SK-N-SH treated with all-trans-retinoic acid at 6 μM for 48 hours (cell line): ENCODE results near the gene H3-3A.

Experiments
- ATAC-seq: fragments of 200-7000 bp; cut with Tn5 transposase; 3 replicates; pipeline ENCODE4 v1.9.1; 2020; ENCODE audit warnings: mild to moderate bottlenecking, moderate library complexity
- ARNTL ChIP-seq: fragments of 450-650 bp; formaldehyde crosslinking; IDR thresholded peaks from 2 replicates; pipeline ENCODE4 v1.5.0; 2020; ENCODE audit warnings: low read depth, mild to moderate bottlenecking, moderate library complexity, borderline replicate concordance
- BACH2 ChIP-seq: fragments of 250-450 bp; sonication (Bioruptor Pico); IDR thresholded peaks from 2 replicates; pipeline ENCODE4 v1.9.0; 2021; ENCODE audit warnings: mild to moderate bottlenecking, borderline replicate concordance
- CREB5 ChIP-seq: fragments of 250-450 bp; sonication (Bioruptor Pico); IDR thresholded peaks from 2 replicates; pipeline ENCODE4 v1.5.1; 2020; ENCODE audit warnings: low read depth, mild to moderate bottlenecking, moderate library complexity
- CSRNP3 ChIP-seq: fragments of 250-450 bp; sonication (Bioruptor Pico); IDR thresholded peaks from 2 replicates; pipeline ENCODE4 v1.5.1; 2021; ENCODE audit warnings: mild to moderate bottlenecking, moderate library complexity
- ESRRG ChIP-seq: fragments of 250-450 bp; sonication (Bioruptor Pico); IDR thresholded peaks from 2 replicates; pipeline ENCODE4 v1.6.1; 2021; ENCODE audit warnings: mild to moderate bottlenecking
- GLIS3 ChIP-seq: fragments of 250-450 bp; sonication (Bioruptor Pico); IDR thresholded peaks from 2 replicates; pipeline ENCODE4 v1.5.0; 2020; ENCODE audit warnings: mild to moderate bottlenecking, moderate library complexity
- ISL1 ChIP-seq: fragments of 250-450 bp; sonication (Bioruptor Pico); IDR thresholded peaks from 2 replicates; pipeline ENCODE4 v2.1.2; 2022; ENCODE audit warnings: mild to moderate bottlenecking, moderate library complexity
- PATZ1 ChIP-seq: fragments of 250-450 bp; sonication (Bioruptor Pico); IDR thresholded peaks from 2 replicates; pipeline ENCODE4 v1.8.0; 2020; ENCODE audit warnings: mild to moderate bottlenecking, moderate library complexity, borderline replicate concordance
- POU6F1 ChIP-seq: fragments of 250-450 bp; sonication (Bioruptor Pico); IDR thresholded peaks from 2 replicates; pipeline ENCODE4 v1.8.0; 2021; ENCODE audit warnings: low read depth, mild to moderate bottlenecking, moderate library complexity, borderline replicate concordance
- PPARA ChIP-seq: fragments of 250-450 bp; sonication (Bioruptor Pico); IDR thresholded peaks from 2 replicates; pipeline ENCODE4 v1.5.0; 2020; ENCODE audit warnings: mild to moderate bottlenecking, borderline replicate concordance
- RARB ChIP-seq: fragments of 250-450 bp; sonication (Bioruptor Pico); IDR thresholded peaks from 2 replicates; pipeline ENCODE4 v1.8.0; 2021; ENCODE audit warnings: mild to moderate bottlenecking, moderate library complexity
- SNAI2 ChIP-seq: fragments of 250-450 bp; sonication (Bioruptor Pico); IDR thresholded peaks from 2 replicates; pipeline ENCODE4 v1.5.0; 2020; ENCODE audit warnings: mild to moderate bottlenecking, moderate library complexity
- TOX ChIP-seq: fragments of 250-450 bp; sonication (Bioruptor Pico); IDR thresholded peaks from 2 replicates; pipeline ENCODE4 v1.8.0; 2021; ENCODE audit warnings: mild to moderate bottlenecking, moderate library complexity, borderline replicate concordance
- TSHZ2 ChIP-seq: fragments of 250-450 bp; sonication (Bioruptor Pico); IDR thresholded peaks from 2 replicates; pipeline ENCODE4 v1.5.0; 2020; ENCODE audit warnings: mild to moderate bottlenecking, moderate library complexity
- ZC3H10 ChIP-seq: fragments of 250-450 bp; sonication (Bioruptor Pico); IDR thresholded peaks from 2 replicates; pipeline ENCODE4 v1.5.1; 2021; ENCODE audit warnings: mild to moderate bottlenecking, moderate library complexity
- ZFP3 ChIP-seq: fragments of 250-450 bp; sonication (Bioruptor Pico); IDR thresholded peaks from 2 replicates; pipeline ENCODE4 v1.5.0; 2020; ENCODE audit warnings: mild to moderate bottlenecking, moderate library complexity
- ZFP30 ChIP-seq: fragments of 450-650 bp; formaldehyde crosslinking; IDR thresholded peaks from 2 replicates; pipeline ENCODE4 v1.5.0; 2022; ENCODE audit warnings: mild to moderate bottlenecking, moderate library complexity
- ZNF565 ChIP-seq: fragments of 450-650 bp; formaldehyde crosslinking; conservative IDR thresholded peaks from 2 replicates; pipeline ENCODE4 v1.5.0; 2020; ENCODE audit warnings: low read depth, mild to moderate bottlenecking, moderate library complexity
- ZNF70 ChIP-seq: fragments of 450-650 bp; formaldehyde crosslinking; IDR thresholded peaks from 2 replicates; pipeline ENCODE4 v1.5.0; 2020; ENCODE audit warnings: mild to moderate bottlenecking, moderate library complexity
- ZNF8 ChIP-seq: fragments of 450-650 bp; formaldehyde crosslinking; IDR thresholded peaks from 2 replicates; pipeline ENCODE4 v1.5.0; 2020; ENCODE audit warnings: mild to moderate bottlenecking, moderate library complexity

H3-3A gene

GRCh38 chr1:226120398-226120797, 57.9 kb downstream of the H3-3A start:
- no peak for ATAC-seq
- no peak for TF ChIP-seq RARB (CRISPR knock-in tag)
- no peak for TF ChIP-seq ZNF70 (CRISPR knock-in tag)
- TF ChIP-seq ARNTL = no peak
- TF ChIP-seq BACH2 = no peak
- no peak for TF ChIP-seq ISL1 (CRISPR knock-in tag)
- no peak for TF ChIP-seq ZFP30
- no peak for TF ChIP-seq ESRRG (CRISPR knock-in tag)
- TF ChIP-seq ZNF8 (CRISPR knock-in tag) = no peak
- TF ChIP-seq ZC3H10 (CRISPR knock-in tag) = no peak
- no peak for TF ChIP-seq TSHZ2
- TF ChIP-seq CSRNP3 (CRISPR knock-in tag) = no peak
- TF ChIP-seq SNAI2 (CRISPR knock-in tag) = no peak
- TF ChIP-seq CREB5 (CRISPR knock-in tag) = no peak
- TF ChIP-seq TOX (CRISPR knock-in tag) = no peak
- no peak for TF ChIP-seq POU6F1 (CRISPR knock-in tag)
- no peak for TF ChIP-seq ZFP3 (CRISPR knock-in tag)
- no peak for TF ChIP-seq GLIS3

- TF ChIP-seq CSRNP3 (CRISPR knock-in tag) (no peak), ESRRG (CRISPR knock-in tag) (no peak), ZNF565 (CRISPR knock-in tag) (no peak), CREB5 (CRISPR knock-in tag) (no peak), ZNF70 (CRISPR knock-in tag) (no peak), ISL1 (CRISPR knock-in tag) (no peak), ZFP3 (CRISPR knock-in tag) (no peak), ZFP30 (no peak), ARNTL (no peak), PPARA (CRISPR knock-in tag) (no peak), PATZ1 (no peak), TOX (CRISPR knock-in tag) (no peak), POU6F1 (CRISPR knock-in tag) (no peak), GLIS3 (no peak), BACH2 (no peak)
- ATAC-seq = no peak
These were observed 58.6 kb downstream of the H3-3A start for GRCh38 chr1:226121049-226121586.
